ENCODE measurements around the gene PTGES3.
"Not testable (repeated sequence)": the region's sequence is repeated elsewhere in the genome, so short reads cannot be mapped to it uniquely, and the experiment has no call there.

Gene PTGES3

DNA sequence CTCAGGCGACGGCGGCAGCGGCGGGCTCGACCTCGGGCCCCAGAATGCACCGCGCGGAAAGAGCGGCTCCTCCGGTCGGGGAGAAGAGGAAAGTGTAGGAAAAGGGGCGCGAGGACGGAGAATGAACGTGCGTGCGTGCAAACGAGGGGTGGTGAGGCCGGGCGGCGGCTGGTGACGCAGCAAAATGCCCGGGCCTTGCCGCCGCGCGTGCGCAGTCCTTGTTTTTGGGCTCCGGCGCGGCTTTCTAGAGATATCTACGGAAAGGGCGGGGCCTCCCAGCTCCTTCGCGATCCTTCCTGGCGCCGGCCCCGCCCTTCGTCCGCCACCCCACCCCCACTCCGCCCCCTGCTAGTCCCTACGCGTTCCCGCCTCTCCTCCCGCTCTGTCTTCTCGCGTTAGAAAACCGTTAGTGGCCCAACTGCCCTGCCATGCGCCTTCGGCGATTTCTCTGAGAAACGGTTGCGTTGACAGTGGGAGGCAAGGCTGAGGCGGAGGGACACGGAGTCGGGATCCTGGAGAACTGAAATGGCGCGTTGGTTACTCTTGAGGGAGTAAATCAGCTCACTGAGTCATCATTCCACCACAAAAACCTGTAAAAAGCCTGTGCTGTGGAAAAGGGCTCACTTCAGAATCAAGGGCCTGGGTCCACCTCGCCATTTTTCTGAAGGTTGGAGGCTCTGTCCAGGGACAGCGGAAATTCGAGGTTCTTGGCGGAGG lies at the start of gene PTGES3:
TSS of gene PTGES3 (minus strand) at position 156 of the 717 bp plus-strand sequence. CDS start 285 bp downstream, outside the sequence.
- peak; percentile 96 to 97 for DNase-seq (ENCODE audit: low read depth in 2 of 2)

DNA sequence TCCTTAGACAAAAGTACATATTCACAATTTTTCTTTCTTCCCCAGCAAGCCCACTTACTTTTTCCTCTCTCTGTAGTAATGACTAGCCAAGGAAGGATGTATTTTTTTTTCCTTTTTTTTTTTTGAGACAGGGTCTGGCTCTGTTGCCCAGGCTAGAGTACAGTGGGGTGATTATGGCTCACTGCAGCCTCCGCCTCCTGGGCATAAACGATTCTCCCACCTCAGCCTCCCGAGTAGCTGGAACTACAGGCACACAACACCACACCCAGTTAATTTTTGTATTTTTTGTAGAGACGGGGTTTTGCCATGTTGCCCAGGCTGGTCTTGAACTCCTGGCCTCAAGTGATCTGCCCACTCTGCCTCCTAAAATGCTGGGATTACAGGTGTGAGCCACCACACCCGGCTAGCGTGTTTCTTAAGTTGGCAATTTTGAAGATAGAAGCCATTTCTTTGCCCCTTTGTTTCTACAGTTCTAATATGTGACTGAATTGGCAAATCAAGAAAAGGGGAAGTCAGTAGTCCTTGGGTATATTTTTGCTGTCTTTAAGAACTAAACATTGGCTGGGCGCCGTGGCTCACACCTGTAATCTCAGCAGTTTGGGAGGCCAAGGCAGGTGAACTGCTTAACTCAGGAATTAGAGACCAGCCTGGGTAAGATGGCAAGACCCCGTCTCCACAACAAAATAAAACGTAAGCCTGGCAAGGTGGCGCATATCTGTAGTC lies 40.2 kb upstream of the PTGES3 start:
- DNase-seq (ENCODE audit: low read depth in 2 of 2), result no peak

- not testable (repeated sequence) for DNase-seq (ENCODE audit: low read depth in 2 of 2)
Measured at GRCh38 chr12:56726196-56726675, 38.2 kb upstream of the PTGES3 start.

DNA sequence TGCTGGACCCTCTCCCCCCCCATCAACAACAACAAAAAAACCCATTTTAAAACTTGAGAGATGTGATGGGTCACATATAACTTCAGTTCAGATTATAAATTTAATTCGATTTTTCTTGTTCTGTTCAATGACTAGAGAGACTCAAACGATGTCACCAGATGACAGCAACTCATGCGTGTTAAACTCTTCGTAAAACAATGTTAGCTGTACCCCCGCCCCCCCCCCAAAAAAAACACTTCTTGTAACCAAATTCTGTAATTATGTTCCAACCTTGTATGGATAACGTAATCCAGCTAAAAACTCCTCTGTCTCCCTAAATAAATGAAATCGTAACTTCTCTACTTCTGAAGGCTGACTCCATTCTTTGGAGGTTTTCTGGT lies 37.6 kb upstream of the PTGES3 start:
- DNase-seq (ENCODE audit: low read depth in 2 of 2), result no peak

GRCh38 chr12:56724972-56725722 lies 37.1 kb upstream of the PTGES3 start, which contains the start of gene NACA:
NACA (minus strand) TSS chr12:56725299; CDS start chr12:56724521, 778 bp downstream.
- peak; percentile 97 to 99 for DNase-seq (ENCODE audit: low read depth in 2 of 2)

GRCh38 chr12:56724701-56724971 lies 36.6 kb upstream of the PTGES3 start:
- DNase-seq (ENCODE audit: low read depth in 2 of 2), result peak in 1 of 2 donors; percentile 17

- no peak for DNase-seq (ENCODE audit: low read depth in 2 of 2)
Measured at GRCh38 chr12:56723889-56724700, 36.0 kb upstream of the PTGES3 start.

- DNase-seq (ENCODE audit: low read depth in 2 of 2), result no peak
Measured at GRCh38 chr12:56723352-56723751, 35.3 kb upstream of the PTGES3 start.

DNA sequence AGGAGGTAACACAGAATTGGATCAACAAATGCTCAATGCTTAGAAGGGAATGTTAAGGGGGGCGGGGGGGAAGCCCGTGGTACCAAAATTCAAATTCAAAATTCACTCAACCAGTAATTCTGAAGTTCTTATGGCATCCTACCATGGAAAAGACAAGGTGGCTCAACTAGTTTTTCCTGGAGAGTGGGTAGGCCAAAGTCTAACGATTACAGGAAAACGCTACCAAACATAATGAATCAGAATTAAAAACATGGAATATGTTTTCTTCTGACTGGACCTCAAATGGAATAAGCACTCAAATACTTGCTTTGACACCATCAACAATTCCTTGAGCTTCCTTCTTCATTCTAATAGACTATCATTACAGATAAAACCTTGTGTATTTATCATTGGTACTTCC lies 34.7 kb upstream of the PTGES3 start:
- DNase-seq (ENCODE audit: low read depth in 2 of 2), result no peak

GRCh38 chr12:56721721-56722120 lies 33.6 kb upstream of the PTGES3 start:
- DNase-seq (ENCODE audit: low read depth in 2 of 2), result no peak

- DNase-seq (ENCODE audit: low read depth in 2 of 2), result no peak
Measured at GRCh38 chr12:56721216-56721615, 33.1 kb upstream of the PTGES3 start.

DNA sequence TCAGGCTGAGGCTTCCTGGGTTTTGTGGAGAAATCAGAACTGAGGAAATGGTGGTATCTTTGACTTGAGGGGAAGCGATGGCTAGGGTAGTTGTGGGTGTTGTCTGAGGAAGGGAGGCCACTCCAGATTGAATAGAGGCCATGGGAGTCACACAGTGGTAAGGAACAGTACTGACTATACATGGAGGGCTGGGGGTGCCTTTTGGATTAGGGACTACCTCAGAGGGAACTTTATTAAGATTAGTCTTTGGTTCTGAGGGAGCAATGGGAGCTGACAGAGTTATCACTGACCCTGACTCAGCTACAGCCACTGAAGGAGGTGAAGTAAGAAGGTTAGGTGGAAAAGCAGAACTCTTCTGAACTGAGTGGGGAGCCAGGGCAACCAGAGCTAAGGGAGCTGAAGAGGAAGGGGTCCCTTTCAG lies 32.7 kb upstream of the PTGES3 start:
- DNase-seq (ENCODE audit: low read depth in 2 of 2), result no peak

DNA sequence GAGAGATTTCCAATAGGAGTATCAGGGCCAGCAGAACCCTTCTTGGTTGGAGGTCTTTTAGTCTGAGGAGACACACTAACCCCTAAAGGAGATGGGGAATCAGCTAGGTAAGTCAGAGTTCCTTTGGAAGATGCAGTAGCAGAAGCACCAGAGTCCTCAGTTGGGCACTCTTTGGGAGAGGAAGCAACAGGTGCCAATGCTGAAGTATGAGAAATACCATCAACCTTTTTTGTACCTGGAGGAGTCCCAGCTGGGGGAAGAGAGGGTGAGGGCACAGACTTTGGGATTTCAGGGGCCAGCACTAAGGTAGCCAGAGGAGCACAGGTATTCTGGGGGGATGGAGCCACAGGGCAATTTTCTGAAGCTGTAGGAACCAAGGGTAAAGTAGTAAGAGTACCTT lies 31.0 kb upstream of the PTGES3 start:
- no peak for DNase-seq (ENCODE audit: low read depth in 2 of 2)

- no peak for DNase-seq (ENCODE audit: low read depth in 2 of 2)
Measured at GRCh38 chr12:56718636-56719035, 30.6 kb upstream of the PTGES3 start.

- no peak for DNase-seq (ENCODE audit: low read depth in 2 of 2)
Measured at GRCh38 chr12:56718149-56718548, 30.1 kb upstream of the PTGES3 start.

DNA sequence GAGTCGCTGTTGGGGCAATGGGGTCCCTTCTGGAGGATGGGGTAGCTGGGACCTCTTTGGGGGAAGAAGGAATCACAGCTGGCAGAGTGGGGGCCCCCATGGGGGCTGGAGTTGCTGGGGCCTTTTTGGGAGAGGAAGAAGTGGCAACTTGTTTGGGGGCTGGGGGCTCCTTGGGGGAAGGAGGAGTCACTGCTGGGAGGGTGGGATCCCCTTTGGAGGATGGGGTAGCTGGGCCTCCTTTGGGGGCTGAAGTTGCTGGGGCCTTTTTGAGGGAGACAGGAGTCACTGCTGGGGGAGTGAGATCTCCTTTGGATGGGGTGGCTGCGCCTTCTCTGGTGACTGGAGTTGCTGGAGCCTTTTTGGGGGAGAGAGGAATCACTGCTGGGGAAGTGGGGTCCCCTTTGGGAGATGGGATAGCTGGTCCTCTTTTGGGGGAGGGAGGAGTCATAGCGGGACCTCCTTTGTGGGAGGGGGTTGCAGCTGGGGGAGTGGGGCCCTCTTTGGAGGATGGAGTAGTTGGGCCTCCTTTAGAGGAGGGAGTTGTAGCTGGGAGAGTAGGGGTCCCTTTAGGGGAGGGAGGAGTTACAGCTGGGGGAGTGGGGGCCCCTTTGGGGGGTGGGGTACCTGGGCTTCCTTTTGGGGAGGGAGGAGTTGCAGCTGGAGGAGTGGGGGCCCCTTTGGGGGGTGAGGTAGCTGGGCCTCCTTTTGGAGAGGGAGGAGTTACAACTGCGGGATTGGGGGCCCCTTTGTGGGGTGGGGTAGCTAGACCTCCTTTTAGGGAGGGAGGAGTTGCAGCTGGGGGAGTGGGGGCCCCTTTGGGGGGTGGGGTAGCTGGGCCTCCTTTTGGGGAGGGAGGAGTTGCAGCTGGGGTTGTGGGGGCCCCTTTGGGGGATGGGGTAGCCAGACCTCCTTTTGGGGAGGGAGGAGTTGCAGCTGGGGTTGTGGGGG lies 29.1 kb upstream of the PTGES3 start:
- no peak for DNase-seq (ENCODE audit: low read depth in 2 of 2)

- DNase-seq (ENCODE audit: low read depth in 2 of 2), result no peak
Measured at GRCh38 chr12:56716458-56716857, 28.4 kb upstream of the PTGES3 start.

GRCh38 chr12:56715798-56716197 lies 27.7 kb upstream of the PTGES3 start:
- no peak for DNase-seq (ENCODE audit: low read depth in 2 of 2)

GRCh38 chr12:56714431-56714929 lies 26.4 kb upstream of the PTGES3 start:
- DNase-seq (ENCODE audit: low read depth in 2 of 2), result no peak

DNA sequence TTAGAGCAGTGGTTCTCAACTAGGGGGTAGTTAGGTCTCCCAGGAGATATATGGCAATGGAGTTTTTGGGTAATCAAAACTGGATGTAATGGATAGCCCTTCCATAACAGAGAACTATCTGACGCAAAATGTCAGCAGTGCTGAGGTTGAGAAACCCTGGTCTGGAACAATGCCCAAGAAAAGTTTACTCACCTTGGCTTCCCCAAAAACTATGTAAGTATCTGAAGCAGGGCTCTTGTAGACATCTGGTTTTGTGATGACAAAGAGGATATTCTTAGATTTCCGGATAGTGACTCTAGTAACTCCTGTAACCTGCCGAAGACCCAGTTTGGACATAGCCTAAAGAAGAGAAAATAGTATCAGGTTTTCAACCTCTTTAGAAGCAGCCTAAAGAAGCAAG lies 25.3 kb upstream of the PTGES3 start:
- no peak for DNase-seq (ENCODE audit: low read depth in 2 of 2)

Measured in stimulated activated CD4-positive, alpha-beta T cell treated with anti-CD3 and anti-CD28 coated beads, Interleukin-4, amount 100 ng/mL, for 48 hours (primary cell).